AG08396 (cell line): ENCODE results near the gene SAMD14.

ENCODE experiments used
- DNase-seq: peaks from one replicate; pipeline ENCODE4 v3.0.0; 2012; ENCODE audit warnings: low spot score, mixed read lengths

The SAMD14 gene

DNA sequence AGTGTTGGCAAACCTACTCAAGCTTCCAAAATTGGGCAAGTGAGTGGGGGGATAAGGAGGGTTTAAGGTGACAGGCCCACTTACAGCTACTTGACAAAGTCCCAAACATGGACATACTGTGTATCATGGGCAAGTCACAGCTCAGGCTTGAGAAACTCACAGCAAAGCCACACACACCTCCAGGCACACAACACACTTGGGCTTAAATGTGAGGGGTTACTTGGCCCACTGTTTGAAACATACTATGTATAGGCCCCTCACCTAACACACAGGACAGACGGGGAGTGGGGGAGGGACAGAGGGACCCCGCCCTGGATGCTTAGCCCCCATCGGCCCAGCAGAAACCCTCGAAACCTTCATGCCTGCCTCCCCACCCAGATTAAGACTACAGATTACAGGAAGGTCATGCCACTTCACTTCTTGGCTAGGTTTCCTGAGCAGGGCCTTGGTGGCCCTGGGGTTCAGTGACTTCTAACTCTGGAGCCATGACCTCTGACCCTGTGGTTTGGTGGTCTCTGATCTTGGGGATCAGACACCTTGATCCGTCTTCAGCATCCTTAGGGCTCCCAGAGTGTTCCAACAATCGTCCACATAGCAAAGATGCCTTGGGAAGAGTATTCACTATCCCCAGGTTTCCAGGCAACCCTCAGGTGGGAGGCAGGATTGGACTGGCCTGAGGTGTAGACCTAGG, 2.3 kb upstream of the SAMD14 start:
- no peak for DNase-seq

GRCh38 chr17:50130559-50131305, 772 bp upstream of the SAMD14 start:
- DNase-seq: no peak

GRCh38 chr17:50129353-50129727, 620 bp downstream of the SAMD14 start:
- DNase-seq: no peak

DNA sequence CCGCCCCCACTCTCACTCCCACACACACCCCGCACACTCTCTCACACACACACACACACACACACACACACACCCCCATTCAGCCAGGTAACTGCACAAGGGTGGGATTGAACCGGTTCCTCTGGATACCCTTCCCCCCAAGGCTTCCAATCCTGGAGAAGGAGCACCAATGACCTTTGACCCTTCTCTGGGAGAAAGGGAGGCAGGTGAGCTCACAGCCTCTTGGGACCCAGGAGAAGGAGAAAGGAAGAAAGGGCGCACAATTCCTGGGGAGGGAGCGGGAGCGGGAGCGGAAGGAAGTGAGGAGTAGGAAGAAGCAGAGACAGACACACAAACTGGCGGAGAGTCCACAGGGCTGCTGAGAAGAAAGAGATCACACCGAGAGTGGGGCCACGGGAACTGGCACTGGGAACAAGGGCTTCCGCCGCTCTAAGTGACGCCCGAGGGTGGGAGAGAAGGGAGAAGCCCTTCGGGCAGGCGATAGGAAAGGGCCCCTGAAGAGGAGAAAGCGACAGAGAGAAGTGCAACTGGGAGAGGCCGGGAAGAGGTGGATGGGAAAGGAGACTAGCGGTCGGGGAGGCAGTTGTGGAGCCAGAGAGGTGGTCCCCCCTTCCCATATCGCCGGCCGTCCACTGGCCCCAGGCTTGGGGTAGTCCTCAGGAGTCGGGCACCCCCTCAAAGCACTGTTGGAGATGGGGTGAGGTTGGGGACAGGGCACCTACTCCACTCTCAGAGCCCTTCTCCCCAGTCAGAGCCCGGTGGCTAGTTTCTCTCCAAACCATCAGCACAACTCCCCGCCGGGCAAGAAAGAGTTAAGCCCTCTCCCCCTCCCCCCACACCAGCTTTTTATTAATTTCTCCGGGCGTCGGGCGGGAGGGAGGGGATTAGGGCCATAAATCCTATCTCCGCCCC, 1.3 kb downstream of the SAMD14 start:
- no peak for DNase-seq

DNA sequence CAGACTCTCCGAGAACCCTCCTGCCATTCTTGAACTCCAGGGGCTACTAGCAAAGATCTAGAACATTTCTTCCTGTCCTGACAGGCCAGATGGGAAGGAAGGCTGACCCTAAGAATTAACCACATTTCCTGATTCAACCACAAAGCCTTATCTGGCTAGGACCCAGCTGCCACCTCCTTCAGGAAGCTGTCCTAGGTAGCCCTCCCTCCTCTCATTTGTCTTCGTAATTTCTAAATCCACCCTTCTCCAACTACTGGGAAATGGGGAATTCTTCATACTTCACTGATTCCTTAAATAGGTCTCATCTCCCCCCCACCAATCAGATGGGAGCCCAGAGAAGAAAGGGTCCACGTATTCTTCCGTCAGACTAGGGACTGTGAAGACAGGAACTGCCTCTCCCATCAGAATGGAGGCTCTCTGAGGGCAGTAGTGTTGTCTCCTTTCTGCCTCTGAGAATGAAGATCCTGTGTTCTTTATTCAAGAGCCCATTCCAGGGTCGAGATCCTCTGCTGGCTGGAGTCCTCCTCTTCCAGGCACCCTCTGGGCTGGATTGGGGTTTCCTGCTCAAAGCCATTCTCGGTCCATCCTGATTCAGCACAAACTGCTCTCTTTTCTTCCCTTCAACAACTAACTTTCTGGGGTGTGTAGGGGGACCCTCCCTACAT, 2.1 kb downstream of the SAMD14 start:
- DNase-seq: no peak

- DNase-seq: no peak
Observed at GRCh38 chr17:50125420-50125997, 4.5 kb downstream of the SAMD14 start.

GRCh38 chr17:50123649-50124349, 6.2 kb downstream of the SAMD14 start:
- DNase-seq: peak; percentile 60

DNA sequence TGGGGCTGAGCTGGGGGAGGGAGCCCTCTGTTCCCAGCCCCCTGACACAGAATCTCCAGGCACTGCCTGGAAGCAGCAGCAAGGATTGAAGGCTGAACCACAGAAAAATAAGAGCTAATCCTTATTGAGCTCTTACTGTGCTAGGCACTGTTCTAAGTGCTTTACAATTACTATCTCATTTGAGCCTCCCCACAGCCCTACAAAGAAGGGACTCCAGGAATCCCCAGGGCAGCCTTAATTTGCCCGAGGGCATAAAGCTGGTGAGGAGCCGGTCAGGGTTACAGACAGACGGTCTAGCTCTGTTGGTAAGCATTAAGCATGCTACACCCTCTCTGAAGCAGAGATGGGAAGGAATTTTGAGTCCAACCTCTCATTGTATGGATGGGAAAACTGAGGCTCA, 7.0 kb downstream of the SAMD14 start:
- no peak for DNase-seq

- DNase-seq: no peak
Observed at GRCh38 chr17:50120475-50121253, 9.3 kb downstream of the SAMD14 start.

DNA sequence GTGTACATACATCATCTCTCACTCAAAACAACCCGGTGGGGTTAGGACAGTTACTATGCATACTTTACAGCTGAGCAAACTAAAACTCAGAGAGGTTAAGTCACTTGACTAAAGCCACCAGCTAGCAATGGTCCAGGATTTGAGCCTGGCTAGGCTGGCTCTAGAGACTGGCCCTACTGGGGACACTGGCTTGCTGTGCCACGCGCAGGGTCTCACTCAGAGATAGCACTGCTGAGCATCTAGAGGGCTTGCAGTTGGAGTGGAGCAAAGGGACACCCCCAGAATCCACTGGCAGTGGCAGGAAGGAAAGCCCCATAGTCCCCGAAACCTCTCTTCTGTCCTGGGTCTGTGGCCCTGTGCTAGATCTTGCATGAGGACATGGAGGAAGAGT, 11.1 kb downstream of the SAMD14 start:
- no peak for DNase-seq

DNA sequence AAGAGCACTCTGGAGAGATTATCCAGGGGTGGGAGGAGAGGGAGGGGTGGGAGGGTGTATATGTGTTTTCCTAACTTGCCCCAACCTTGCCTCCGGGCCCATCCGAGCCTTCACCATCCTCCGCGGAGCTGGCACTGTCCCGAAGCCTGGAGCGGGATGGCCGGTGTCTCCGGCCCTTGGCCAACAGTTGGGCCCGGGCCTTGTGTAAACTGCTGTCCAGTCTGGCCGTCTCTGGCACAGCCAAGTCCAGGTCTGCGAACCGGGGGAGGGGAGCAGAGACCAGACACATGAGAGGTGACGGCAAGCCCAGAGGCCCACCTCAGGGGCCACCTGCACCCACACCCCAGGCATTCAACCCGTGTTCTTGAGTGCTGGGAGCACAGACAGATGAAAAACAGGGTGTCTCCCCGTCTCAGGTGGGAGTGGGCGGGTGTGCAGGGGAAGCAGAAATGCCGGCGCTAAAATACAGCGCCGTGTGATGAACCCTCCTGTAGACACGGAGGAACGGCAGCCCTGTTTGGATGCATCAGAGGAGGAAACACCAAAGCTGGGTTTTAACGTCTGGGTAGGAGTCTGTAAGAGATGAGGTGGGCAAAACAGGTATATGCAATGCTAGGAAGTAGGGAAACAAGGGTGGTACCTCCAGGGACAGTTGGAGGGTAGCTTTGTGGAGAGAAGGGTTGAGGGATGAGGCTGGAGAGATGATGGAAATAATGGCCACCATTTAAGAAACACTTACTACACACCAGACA, 11.7 kb downstream of the SAMD14 start:
- DNase-seq: no peak

GRCh38 chr17:50117202-50118051, 12.5 kb downstream of the SAMD14 start:
- DNase-seq: peak; percentile 81

- no peak for DNase-seq
Observed at GRCh38 chr17:50115756-50116155, 14.2 kb downstream of the SAMD14 start.

DNA sequence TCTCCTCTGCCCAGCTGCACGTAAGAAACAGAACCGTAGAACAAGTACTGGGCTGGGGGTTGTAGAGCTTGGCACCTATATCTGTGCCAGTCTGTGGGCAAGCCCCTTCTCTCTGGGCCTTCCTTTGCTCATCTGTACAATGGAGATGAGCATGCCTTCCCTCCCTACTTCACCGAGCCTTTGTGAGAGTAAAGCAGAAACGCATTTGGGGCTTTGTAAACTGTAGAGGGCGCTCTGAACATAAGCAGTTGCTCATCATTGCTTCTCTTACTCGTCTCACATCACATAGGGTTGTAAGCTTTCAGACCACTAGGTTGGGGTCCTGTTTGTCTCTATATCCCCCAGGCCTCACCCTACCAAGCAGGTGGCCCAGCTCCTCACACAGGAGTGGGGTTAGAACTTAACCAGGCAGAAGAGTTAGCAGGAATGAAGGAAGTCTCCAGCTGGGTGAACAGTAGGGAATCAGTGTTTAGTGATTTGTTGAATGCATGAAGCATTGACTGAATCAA, 15.1 kb downstream of the SAMD14 start:
- peak; percentile 75 for DNase-seq

GRCh38 chr17:50114401-50114800, 15.6 kb downstream of the SAMD14 start:
- DNase-seq: no peak

DNA sequence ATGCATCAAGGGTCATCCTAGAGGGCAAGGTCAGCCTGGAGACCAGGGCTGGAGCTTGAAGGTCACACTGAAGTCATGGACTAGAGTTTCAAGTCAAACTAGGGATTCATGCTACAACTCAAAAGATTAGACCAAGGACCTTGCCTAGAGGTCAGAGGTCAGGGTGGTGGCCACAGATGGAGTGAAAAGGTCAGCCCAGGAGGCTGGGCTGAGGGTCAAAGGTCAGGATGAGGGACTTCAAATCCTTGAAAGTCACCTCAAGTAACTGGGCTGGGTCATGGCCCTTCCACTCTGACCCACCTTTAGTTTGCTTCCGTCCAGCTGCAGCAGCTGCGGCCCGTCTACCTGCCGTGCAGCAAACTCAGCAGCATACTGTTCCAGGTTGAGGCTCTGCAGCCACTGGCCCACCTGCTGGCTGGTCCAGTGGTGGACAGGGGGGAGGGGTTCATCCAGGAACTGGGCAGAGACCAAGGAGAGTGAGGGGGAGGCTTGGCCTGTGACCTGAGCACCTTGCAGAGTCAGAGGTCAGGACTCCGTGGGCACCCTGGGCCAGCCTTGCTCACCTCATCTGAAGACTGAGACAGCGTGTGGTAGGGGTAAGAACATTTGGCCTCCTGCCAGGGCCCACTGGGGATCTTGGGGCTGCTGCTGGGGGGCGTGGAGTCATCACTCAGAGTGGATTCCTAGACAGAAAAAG, 16.2 kb downstream of the SAMD14 start:
- no peak for DNase-seq

GRCh38 chr17:50112694-50113093, 17.3 kb downstream of the SAMD14 start:
- no peak for DNase-seq
